Umbilical cord (tissue), 2 donors: Measurements from ENCODE around the gene SREK1IP1. TPM values are rescaled to one million over a fixed set of nuclear protein-coding genes. Genes with fewer than 3 reads are reported as not detected.

Experiments used
- DNase-seq: peaks from one replicate; pipeline ENCODE4 v3.0.0-alpha.2; 2015; ENCODE audit warnings: low spot score
- total RNA-seq: library from RNA; depleted of rRNA; stranded (reverse); fragments of >200 nt; gene quantifications from one replicate; pipeline ENCODE4 v1.2.3, GENCODE V29; 2014; ENCODE audit warnings: low replicate concordance; ENCODE audit not compliant: insufficient read depth

Gene SREK1IP1
- total RNA-seq: 14.4 TPM

DNA sequence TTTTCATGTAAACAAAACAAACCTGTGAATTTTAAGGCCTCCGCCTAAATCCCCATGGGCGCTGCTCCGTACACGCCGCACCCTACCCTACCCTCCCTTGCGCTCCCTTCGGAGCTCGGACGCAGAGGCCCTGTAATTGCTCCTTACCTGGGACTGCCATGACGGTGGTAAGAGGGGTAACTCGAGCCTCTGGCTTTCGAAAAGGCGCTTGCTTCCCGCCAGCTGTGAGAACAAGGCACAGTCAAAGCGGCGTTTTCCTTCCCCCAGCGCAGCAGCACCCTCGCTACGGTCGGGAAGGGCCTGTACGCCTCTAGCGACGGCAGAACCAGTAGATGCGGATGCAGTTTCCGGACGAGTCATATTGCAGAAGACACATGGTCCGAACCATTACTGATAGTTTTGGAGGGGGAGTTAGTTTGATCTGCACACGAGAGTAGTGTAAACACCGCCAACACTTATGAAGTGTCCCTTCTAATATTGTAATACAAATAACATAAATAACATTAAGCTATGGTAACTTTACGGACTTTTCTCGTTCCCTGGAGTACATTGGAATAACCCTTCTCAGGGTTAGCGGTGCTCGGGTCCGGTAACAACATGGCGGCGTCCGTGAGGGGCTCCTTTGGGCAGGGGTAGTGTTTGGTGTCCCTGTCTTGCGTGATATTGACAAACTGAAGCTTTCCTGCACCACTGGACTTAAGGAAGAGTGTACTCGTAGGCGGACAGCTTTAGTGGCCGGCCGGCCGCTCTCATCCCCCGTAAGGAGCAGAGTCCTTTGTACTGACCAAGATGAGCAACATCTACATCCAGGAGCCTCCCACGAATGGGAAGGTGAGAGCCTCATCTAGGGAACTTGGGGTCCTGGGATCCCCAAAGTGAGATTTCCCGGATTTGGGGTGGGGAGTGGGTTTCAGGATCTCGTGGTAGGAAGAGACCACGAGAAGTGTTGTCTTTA is at the start of gene SREK1IP1, which contains the start of gene CWC27:
Gene SREK1IP1 (minus strand): TSS at position 334 of the 955 bp plus-strand sequence. CDS start 174 bp downstream, at position 160.
Gene CWC27 (plus strand): TSS at position 573 of the 955 bp plus-strand sequence. CDS start 217 bp downstream, at position 790.
- DNase-seq: peak; percentile 95

DNA sequence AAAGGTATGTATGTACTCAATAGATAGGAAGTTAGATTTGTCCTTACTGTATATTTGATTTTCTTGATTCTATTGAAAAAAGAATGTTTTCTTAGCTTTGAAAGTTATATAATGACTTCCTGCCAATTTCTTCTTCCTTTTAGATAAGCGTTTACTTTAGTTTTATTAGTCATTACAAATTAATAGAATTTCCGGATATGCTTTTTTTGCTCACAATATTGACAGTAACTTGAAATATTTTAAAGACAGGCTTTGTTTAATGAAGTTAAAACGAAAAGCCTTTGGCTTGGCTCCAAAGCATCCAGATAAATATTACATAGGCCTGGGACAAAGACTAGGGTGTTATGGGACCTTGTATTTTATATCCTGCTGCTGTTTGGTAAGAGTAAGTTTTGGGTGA is 49.8 kb upstream of the SREK1IP1 start:
- DNase-seq: no peak

DNA sequence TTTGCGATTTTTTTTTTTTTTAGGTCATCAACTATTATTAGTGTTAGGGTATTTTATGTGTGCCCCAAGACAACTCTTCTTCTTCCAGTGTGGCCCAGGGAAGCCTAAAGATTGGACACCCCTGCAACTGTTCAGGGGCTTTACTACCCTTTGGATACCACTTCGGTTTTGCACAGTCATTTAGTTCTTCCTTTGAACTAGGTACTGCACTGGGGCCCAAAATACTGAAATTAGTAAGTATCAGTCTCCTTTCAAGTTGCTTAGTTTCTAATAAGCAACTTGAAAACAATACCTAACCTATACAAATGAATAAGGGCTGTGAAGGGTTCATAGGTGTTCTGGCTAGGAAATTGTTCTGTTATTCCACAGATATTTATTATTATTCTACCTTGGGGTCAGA is 45.6 kb upstream of the SREK1IP1 start:
- no peak for DNase-seq

DNA sequence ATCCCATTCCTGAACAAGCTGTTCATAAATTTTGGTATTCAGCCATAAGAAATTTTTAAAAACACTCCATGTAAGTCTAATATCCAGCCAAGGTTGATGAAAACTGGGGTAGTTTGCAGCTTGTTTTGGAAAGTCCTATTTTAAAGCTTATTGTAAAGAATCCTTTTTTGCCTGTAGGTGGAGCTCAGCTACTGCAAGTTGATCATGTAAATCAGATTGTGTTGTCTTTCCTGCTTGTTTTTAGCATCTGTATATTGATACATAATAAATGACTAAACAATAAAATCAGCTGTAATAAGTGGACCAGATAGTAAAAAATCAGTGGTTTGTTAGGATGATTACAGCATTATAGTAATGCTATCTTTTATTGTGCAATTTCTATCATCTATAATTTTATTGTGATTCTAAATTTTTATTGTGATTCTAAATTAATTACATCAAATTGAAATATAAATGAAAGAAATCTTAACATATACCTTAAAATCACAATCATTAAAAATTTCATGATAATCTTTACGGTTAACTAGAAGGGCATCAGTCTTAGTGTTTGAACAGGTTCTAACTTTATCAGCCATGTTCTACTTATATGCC is 42.7 kb upstream of the SREK1IP1 start:
- DNase-seq: peak; percentile 75

DNA sequence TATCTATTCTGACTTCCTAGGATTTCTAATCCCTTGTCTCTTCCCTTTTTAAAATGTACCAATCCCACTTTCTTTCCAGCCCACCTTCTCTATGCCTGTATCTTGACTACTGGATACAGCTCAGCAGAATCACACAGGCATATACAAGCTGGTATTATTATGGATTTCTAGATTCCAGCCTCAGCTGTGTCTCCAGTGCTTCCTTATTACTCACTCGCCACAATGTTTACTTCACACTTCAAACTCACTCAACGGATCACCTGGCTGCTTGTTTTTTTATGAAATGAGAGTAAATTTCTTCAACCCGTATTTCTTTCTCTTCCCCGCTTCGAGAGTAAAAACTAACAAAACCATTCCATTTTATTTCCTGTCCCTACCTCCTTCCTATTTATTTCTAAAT is 39.0 kb upstream of the SREK1IP1 start:
- no peak for DNase-seq

DNA sequence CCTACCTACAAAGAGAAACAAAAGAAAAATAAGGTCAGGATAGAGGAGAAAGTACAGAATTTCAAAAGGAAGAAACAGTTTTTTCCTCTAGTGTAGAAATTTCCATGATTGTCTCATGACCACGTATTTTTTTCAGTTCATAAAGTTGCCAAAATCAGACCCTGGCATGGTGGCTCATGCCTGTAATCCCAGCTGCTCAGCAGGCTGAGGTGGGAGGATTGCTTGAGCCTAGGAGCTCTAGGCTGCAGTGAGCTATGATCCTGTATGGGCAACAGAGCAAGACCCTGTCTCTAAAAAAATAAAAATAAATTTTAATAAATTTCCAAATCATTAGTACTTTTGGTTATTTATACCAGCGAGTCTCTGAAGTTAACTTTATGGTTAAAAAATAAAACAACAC is 38.0 kb upstream of the SREK1IP1 start:
- DNase-seq: no peak

DNA sequence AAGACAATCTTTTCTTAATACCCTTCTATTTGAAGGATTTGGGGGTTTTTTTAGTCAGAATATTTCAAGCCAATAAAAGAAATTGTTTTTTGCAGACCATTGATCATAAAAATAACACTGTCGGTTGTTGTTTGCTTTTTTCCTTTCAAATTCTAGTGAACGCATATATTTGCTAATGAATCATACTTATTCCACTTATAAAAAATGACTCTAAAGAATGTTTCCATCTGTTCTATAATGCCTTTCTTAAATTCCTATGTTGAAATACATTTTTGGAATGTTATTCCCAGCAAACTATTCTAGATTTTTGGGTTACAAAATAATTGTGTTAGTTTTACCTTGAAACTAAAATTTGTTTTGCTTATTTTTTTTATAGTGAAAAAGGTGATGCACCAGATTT is 32.4 kb upstream of the SREK1IP1 start:
- DNase-seq: no peak

DNA sequence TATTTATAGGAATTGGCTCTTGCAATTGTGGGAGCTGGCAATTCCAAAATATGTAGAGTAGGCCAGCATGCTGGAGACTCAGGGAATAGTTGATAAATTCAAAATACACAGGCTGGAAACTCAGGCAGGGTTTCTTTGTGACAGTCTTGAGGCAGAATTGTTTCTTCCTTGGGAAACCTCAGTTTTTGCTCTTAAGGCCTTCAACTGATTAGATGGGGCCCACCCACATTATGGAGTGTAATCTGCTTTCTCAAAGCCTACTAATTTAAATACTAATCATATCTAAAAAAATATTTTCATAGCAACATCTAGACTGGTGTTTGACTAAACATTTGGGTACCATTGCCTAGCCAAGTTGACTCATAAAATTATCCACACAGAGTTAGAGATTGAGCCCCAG is 27.8 kb upstream of the SREK1IP1 start:
- DNase-seq: no peak

DNA sequence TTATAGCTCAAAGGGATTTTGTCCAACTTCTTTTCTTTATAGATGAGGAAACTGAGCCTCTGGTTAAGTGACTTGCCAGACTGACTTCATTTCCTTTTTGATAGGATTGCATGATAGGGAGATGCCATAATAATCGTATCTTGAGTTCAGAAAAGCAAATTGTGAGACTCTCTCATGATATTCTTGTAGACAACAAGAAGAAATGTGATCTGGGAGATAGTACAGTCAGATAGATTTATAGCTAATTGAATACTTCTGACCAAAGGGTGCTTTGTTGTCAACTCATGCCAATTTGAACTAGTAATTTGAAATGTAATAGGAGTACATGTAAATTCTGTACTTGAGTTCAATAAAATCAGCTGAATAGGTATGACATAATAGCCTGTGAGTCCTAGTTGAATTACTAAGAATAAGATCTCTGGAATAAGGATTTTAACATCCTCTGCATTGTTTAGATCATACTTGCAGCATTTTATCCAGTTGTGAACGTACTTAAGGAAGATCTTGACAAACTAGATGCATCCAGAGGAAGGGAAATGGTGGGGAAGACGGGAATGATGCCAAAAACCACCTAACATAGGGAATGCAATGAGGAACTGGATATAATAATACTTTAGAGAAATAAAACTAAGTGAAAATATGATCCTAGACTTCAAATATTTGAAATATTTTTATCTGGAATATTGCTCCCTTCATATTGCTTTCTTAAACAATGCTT is 25.7 kb upstream of the SREK1IP1 start:
- no peak for DNase-seq

DNA sequence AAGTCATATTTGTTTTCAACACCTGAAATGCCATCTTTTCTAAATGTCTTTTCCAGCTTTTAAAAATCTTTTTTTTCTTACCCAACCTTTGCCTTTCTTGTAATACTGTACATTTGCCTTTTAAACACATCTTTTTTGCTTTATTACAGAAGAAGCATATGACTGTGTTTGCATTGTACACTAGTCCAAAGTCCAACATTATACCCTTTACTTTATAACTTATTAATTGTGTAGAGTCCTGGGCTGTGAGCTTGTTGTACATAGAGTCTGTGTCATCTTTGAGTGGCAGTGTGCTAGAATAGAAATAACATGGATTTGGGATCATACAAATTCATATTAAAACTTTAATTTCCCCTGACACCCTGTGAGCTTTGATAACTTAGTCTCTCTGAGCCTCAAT is 24.0 kb upstream of the SREK1IP1 start:
- DNase-seq: no peak

DNA sequence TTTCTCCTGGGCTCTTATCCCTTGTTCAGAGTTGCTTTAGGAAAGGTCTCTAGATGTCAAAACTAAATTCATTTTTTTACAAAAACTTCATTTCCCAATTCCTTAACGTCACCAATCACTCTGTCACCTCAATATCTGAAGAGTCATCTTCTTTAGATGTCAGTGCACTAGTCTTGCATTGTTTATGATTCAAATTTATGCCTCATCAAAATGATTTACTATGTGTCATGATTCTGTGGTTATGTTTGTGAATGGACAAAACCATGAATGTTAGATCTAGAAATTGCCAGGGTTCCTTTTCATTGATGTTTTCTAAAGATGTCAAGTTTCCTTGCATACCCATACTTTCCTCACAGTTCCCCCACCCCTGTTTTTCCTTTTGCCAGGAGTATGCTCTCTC is 21.7 kb upstream of the SREK1IP1 start:
- DNase-seq: no peak

DNA sequence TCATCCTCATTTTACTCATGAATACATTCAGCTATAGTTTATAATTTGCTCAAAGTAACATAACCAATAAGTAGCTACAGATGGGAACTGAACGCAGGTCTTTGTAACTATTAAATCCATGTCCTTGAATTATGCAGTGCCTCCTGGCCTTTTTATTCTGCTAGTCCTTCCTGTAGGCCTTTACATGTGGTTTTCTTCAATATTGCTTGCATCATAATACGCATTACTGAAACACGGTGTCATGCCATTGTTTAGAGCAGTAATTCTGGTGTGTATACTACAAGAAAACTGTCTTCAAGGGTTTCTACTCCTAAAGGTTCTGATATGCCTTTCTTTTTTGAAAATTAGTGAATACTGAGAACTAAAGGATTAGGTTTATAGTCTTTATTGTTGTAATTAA is 21.0 kb upstream of the SREK1IP1 start:
- no peak for DNase-seq

DNA sequence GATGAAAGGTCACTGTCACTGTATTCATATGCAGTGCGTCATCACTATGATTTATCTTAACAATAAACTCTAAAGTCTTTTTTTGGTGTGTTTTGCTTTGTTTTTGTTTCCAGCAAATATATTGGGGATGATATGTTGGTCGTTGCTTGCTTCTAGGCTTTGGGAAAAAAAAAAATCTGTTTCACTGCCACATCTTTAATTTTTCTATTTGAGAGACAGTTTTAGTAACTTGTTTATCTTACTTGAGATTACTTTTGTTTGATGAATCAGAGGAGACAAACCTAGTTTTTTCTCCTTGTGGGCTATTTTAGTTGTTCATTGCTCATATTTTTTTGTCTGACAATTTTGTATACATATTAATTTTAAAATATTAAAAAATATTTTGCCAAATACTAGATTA is 19.7 kb upstream of the SREK1IP1 start:
- no peak for DNase-seq

DNA sequence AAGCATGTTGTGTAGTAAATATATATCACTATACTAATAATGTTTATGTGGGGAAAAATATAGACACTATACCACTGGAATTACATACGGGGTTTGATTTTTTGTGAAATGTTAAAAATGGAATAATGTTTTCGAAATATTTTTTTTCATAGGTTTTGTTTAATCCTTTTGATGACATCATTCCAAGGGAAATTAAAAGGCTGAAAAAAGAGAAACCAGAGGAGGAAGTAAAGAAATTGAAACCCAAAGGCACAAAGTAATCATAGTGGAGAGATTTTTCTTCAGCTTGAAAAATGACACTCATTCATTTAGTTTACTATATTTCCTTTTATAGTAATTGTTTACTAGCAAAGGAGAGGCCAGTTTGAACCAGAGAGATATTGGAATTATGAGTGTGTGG is 17.9 kb upstream of the SREK1IP1 start:
- DNase-seq: no peak

DNA sequence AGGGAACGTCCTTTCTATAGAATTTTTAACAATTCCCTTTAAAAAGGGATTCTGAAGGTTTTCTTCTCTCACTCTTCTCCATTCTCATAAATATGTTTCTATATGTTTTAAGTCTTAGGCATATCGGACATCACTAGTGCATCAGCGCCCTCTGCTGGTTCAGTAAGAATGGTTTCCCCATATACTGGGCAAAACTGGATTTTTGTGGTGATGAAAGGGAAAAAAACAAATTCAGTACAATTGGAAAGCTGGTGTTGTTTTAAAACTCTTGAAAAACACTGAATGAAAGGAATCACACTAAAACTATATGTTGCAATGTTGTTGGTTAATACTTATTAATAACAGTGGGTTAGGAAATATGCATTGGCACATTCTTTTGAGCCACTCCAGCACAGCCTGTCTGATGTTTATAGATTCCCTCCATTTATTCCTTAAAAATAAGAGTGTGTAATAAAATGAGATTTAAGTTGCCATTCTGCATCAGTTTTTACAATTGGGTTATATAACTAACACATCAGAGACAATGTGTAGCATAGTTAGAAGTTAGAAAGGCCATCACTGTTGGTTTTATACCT is 16.0 kb upstream of the SREK1IP1 start:
- peak; percentile 86 for DNase-seq

DNA sequence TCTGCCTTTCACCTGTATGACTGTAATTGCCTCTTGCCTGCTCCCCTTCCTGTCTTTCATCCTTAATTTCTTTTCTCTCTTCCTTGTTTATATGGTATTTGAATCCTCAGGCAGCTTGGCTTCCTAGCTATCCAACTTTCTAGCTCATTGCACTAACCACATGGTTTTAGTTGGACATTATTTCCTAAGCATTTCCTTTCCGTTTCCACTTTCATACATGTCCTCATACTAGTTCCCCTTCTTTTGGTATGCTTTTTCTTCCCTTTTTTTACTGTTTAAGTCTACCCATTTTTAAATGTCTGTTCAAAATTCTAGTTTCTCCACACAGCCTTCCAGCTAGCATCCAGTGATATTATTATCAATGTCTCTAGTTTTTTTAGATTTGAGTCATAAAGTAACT is 6.8 kb upstream of the SREK1IP1 start:
- DNase-seq: no peak

DNA sequence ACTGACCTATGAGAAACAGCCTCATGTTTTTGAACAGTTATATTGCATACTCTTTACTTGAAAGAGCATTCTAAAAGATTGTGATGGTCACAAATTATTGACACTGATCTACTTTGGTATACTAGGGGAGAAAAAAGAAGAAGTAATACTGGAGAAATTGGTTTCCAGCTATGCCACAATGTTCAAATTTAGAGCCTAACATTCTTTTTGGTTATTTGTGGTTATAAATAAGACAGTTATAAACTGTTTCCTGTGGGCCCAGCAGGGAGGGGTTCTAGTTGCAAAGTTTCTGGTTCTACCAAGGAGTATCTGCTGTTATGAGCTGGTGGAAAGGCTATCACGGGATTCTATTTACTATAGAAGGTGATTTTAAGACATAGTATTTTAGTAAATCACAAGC is 5.0 kb upstream of the SREK1IP1 start:
- no peak for DNase-seq

DNA sequence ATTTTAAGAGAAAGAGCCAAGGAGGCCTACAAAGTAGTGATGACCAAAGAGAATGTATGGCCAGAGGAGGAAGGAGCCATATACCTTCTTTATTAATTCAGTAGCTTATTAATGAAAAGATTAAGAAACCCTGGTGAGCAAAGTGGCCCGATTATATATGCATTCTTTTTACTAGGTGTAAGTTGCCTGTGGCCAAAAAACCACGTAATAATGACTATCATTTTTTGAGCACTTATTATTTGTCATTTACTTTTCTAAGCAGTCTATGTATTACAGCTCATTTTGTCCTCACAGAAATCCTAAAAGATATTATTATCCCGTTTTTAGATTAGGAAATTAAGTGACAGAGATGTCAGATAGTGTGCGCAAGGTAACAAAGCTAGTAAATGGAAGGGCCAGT is 3.2 kb upstream of the SREK1IP1 start:
- no peak for DNase-seq

DNA sequence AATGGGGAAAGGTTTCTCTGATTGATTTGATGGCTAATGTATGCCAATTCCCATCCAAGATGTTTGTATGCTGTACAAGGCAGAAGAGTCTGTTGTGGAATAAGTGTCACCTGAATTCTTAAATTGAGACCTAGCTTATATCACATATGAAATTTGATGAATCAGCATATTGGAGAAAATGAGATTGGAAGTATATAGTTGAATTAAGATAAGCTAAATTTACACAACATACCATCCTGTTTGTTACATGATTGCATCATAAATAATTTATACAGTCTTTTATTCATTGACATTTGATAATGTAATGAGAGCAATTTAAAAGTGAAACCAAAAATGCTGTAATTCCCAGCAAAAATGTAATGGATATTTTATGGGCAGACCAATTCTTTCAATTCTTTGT is 1.4 kb upstream of the SREK1IP1 start:
- no peak for DNase-seq

DNA sequence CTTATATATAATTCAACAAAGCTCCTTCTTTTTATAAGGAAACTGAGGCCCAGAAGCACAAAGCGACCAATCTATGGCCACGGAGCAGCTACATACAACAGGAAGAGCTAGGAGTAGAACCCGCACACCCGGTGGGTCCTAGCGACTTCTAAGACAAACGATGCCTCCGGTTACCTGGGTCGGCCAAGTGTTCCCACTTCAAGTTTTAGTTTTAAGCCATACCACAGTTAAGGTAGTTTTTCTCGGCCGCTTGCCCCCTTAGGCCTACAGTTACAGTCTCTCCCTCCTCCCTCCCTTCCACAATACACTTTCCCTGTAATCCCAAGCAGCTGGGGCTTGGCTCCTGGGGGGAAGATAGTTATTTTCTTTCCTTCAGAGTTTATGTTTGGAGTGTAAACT is 533 bp downstream of the SREK1IP1 start:
- DNase-seq: no peak

DNA sequence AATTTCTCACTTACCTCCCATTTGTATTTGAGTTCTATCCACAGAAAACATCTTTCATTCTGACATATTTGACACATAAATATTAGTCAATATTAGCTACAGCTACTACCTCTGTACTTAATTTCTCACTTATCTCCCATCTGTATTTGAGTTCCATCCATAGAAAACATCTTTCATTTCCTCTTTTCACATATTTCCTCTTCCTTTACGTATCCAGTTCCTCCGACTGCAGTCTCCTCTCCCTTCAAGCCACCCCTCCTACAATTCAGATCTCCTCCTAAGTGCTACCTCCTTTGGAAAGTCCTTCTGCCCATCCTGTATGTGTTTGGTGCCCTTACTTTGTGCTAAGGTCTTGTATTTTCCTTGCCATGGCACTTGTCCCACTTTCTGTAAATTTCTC is 1.6 kb downstream of the SREK1IP1 start:
- no peak for DNase-seq
